Cerebellar nuclear complex (tissue), 1 donor: Measurements from ENCODE around the gene LIMA1.
"Not testable (repeated sequence)": the region's sequence is repeated elsewhere in the genome, so short reads cannot be mapped to it uniquely, and the experiment has no call there.

Source experiments
- DNase-seq, 2 experiments: peaks; one replicate each; lab custom pipeline; 2025; lab: John Stamatoyannopoulos, UW

The LIMA1 gene

DNA sequence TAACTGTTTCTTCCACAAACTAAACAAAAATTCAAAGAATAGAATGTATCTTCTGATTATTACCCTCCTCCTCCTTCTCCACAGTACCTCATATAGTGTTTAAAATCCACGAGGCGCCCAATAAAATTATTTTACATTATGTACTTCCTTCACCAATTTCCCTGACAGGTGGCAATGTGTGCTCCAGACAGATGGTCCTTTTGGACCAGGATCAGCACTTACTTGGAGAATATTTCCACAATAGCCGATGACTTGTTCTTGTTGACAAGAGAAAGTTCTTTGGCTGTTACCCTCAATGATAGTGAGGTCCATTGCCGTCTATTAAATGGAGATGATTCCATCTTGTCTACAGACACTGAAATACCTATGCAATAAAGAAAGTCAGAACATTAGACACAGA, 34.9 kb downstream of the LIMA1 start:
- DNase-seq = peak; percentile 63 to 93

- not testable (repeated sequence) for DNase-seq
These were observed 35.7 kb downstream of the LIMA1 start for GRCh38 chr12:50247665-50248064.

DNA sequence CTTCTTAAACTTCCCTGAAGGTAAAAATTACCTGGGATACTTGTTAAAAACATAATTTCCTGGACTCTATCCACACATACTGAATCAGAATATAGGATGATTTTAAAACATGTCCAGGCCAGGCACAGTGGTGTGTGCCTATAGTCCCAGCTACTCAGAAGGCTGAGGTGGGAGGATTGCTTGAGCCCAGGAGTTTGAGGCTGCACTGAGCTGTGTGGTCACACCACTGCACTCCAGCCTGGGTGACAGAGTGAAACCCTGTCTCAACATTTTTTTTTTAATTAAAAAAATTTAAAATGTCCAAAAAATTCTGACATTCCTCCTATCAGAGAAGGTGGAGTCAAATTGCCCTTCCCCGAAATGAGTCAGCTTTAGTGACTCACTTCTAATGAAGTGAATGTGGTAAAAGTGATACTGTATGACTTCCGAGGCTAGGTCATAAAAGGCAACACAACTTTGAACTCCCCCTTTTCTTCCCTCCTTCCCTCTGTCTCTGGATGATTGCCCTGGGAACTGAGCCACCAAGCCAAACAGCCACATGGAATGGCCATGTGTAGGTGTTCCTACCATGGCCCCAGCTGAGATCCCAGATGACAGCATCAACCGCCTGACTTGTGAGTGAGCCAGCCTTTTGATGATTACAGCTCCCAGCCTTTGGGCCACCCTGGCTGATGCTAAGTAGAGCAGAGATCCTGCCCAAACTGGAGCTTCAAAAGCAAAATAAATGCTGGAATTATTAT, 36.3 kb downstream of the LIMA1 start:
- peak; percentile 83 to 91 for DNase-seq

GRCh38 chr12:50246197-50246865, 37.0 kb downstream of the LIMA1 start:
- DNase-seq = peak; percentile 46 to 74

GRCh38 chr12:50243507-50243906, 39.8 kb downstream of the LIMA1 start:
- no peak for DNase-seq

- no peak for DNase-seq
These were observed 40.5 kb downstream of the LIMA1 start for GRCh38 chr12:50242751-50243191.

GRCh38 chr12:50241178-50241577, 42.1 kb downstream of the LIMA1 start:
- no peak for DNase-seq

GRCh38 chr12:50240792-50241114, 42.6 kb downstream of the LIMA1 start:
- DNase-seq = no peak

- DNase-seq = no peak
These were observed 43.1 kb downstream of the LIMA1 start for GRCh38 chr12:50240096-50240791.

DNA sequence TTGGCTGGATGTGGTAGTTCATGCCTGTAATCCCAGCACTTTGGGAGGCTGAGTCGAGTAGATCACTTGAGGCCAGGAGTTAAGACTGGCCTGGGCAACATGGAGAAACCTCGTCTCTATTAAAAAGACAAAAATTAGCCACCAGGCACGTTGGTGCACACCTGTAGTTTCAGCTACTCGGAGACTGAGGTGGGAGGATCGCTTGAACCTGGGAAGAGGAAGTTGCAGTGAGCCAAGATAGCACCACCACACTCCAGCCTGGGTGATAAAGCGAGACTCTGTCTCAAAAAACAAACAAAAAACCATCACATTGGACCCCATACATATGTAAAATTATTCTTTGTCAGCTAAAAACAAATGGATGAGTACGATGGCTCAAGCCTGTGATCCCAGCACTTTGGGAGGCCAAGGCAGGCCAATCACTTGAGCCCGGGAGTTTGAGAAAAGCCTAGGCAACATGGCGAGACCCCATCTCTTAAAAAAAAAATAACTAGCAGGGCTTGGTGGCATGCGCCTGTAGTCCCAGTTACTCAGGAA, 43.9 kb downstream of the LIMA1 start:
- no peak for DNase-seq

DNA sequence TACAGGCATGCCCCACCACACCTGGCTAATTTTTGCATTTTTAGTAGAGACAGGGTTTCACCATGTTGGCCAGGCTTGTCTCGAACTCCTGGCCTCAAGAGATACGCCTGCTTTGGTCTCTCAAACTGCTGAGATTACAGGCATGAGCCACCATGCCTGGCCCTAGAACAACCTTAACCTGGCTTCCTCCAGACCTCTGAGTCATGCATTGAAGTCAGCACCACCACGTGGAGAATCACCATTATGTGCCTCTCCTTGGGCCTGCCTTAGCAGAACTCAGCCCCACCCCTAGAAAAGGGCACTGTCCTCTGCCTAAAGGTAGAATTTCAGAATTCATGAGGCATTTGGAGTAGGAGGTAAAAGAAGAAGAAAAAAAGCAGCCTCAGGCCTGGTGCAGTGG, 49.0 kb downstream of the LIMA1 start:
- DNase-seq = no peak

GRCh38 chr12:50232771-50233209, 50.5 kb downstream of the LIMA1 start:
- no peak for DNase-seq

DNA sequence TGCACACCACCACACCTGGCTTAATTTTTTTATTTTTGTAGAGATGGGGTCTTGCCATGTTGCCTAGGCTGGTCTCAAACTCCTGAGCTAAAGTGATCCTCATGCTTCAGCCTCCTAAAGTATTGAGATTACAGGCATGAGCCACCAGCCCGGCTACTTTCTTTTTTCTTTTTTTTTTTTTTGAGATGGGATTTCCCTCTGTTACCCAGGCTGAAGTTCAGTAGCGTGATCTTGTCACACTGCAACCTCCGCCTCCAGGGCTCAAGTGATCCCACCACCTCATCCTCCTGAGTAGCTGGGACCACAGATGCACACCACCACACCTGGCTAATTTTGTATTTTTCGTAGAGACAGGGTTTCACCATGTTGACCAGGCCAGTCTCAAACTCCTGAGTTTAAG, 51.1 kb downstream of the LIMA1 start:
- DNase-seq = no peak

DNA sequence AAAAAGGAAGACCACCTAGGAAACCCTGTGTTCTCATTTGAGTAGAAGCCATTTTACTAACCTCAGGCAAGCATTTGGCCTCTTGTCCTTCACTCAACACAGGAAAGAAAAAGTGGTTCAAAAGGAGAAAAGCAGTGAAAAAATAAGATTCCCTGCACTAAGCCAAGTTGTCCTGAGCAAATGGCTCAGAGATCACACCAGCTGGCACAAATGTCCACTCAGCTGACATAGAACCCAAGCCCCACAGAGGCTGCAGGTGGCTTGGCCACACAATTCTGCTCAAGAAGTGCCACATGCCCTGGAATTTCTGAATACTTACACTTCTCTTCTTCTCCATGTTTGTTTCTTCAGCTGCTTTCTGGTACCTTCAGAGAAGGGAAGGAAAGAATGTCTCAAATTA, 52.0 kb downstream of the LIMA1 start:
- no peak for DNase-seq

GRCh38 chr12:50230217-50230616, 53.1 kb downstream of the LIMA1 start:
- no peak for DNase-seq

- DNase-seq = no peak
These were observed 59.2 kb downstream of the LIMA1 start for GRCh38 chr12:50224026-50224692.

GRCh38 chr12:50222275-50222783, 61.0 kb downstream of the LIMA1 start:
- DNase-seq = no peak

GRCh38 chr12:50221228-50222008, 61.9 kb downstream of the LIMA1 start:
- no peak for DNase-seq

DNA sequence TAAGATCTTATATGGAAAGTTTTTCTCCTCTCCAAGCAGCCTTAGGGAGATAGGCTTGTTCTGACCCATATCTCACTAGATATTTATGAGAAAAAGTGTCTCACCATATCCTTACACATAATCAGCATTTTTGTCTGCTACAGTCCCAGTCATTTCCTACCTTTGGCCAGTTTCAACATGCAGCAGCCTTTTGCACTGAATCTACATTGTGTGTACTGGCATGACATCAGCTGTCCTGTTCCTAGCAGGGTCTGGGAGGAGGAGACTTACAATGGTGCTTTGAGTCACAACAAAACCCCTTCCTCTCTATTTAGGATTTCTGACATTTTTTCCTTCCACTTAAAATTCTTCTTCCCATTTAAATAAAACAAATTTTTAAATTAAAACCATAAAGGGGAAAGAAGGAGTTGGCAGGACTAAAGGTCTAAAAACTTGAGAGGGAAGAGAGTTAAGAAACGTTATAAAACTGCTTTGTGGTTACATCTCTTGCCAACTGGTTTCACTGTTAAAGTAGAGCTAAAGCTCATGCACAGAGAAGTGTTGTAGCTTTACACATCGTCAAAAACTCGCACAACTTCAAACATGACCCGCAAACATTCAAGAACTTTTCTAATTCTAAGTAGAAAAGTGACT, 62.8 kb downstream of the LIMA1 start:
- DNase-seq = no peak

GRCh38 chr12:50219544-50219943, 63.8 kb downstream of the LIMA1 start:
- no peak for DNase-seq

- DNase-seq = not testable (repeated sequence)
These were observed 64.3 kb downstream of the LIMA1 start for GRCh38 chr12:50219001-50219400.
